Right cardiac atrium (tissue), 5 donors: ENCODE measurements around the gene MAB21L2. TPM values are rescaled to one million over a fixed set of nuclear protein-coding genes. Genes with fewer than 3 reads are reported as not detected.
A peak's percentile ranks its signal among the peaks of the same experiment; 100 is the strongest.

Source experiments
- ATAC-seq, 2 donors: fragments of 200-7000 bp; cut with Tn5 transposase; one replicate each; pipeline versions ENCODE4 v1.8.0 to v1.9.1; 2020; ENCODE audit warnings: moderate library complexity in 2 of 2, mild to moderate bottlenecking in 1 of 2
- DNase-seq, 3 donors: peaks; one replicate each; pipeline ENCODE4 v3.0.0-alpha.2; 2020
- H3K27ac ChIP-seq: one replicate; pipeline ENCODE4 v1.5.1; 2013; ENCODE audit warnings: mild to moderate bottlenecking, low read length, control low read depth, moderate library complexity
- H3K27me3 ChIP-seq: one replicate; pipeline ENCODE4 v1.6.1; 2013; ENCODE audit not compliant: control insufficient read depth, insufficient read depth
- H3K4me1 ChIP-seq: one replicate; pipeline ENCODE4 v1.6.1; 2013; ENCODE audit warnings: low read length; ENCODE audit not compliant: control insufficient read depth, insufficient read depth
- H3K4me3 ChIP-seq: one replicate; pipeline ENCODE4 v1.5.1; 2013; ENCODE audit warnings: low read length, control low read depth
- H3K9me3 ChIP-seq: one replicate; pipeline ENCODE4 v1.6.1; 2013; ENCODE audit warnings: low read length; ENCODE audit not compliant: control insufficient read depth
- WGBS: extraction: QIAGEN DNeasy Blood & Tissue Kit; methylation state at CpG from one replicate; pipeline ENCODE4 v1.1.7; 2013; 5-methylcytosine and 5-hydroxymethylcytosine counted together
- intact Hi-C, 4 donors: fragments of 100-400 bp; cut with DNase I; formaldehyde crosslinking; loops; one replicate each; pipeline versions ENCODE4 v1.11.0 to v1.14.0; 2022 to 2023
- polyA plus RNA-seq: library from polyadenylated mRNA; stranded (reverse); fragments of 200-250 nt; gene quantifications from one replicate; pipeline ENCODE4 v1.2.3, GENCODE V29; 2013
- total RNA-seq, 4 donors: library from RNA; stranded (reverse); fragmentation: NEBNext Ultra II Directional; extraction: Animal tissue kit (Norgen Biotek cat#: 25700); gene quantifications; one replicate each; pipeline ENCODE4 v1.2.1, GENCODE V29; 2021
- donor health status: healthy with polysubstance abuse.
- donor health status: DM: no; HTN: yes; CAD: no.
- donor health status: DM: no; HTN: no; CAD: no.
- donor health status: DM: no; HTN: yes; CAD: no; lungs with severe emphysema.
- donor health status: DM: yes; HTN: yes; CAD: no.

Gene MAB21L2
- total and polyA plus RNA-seq, 5 donors = 0.31 to 4.7 (median 2.0) TPM

DNA sequence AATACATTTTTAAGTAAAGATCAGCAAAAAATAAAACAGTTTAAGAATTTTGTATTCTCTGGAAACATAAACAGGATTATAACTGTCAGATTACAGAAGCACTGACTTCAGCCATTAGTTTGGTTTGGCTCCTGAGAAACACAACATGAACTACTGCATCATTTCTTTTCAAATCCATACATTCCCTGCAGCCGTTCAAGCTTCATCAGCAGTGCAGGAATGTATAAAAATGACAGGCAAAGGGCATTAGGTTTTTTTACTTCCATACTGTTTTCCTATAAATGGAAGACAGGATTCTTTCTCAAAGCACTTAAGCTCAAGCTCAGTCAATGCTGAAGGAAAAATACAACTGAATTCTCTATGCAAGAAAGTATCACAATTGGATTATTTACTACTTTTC, 4.2 kb upstream of the MAB21L2 start:
- DNase-seq = no peak
- ATAC-seq = no peak
- H3K27me3 ChIP-seq = no peaks in the 10 kb centered on the region

GRCh38 chr4:150578745-150579501, 3.0 kb upstream of the MAB21L2 start:
- DNase-seq (no peak), ATAC-seq (no peak)

More for the DNA sequence above, 4.2 kb upstream of the MAB21L2 start:
- intact Hi-C loops = no loop called here
- 92% methylated on average over 1 of the region's 1 CpG for WGBS
- H3K4me3 ChIP-seq = no peak overlapping the region
- no peaks in the 10 kb centered on the region for H3K9me3 ChIP-seq
- H3K27ac ChIP-seq = no peak overlapping the region
- peaks cover 2% of the 10 kb centered on the region for H3K4me1 ChIP-seq

DNA sequence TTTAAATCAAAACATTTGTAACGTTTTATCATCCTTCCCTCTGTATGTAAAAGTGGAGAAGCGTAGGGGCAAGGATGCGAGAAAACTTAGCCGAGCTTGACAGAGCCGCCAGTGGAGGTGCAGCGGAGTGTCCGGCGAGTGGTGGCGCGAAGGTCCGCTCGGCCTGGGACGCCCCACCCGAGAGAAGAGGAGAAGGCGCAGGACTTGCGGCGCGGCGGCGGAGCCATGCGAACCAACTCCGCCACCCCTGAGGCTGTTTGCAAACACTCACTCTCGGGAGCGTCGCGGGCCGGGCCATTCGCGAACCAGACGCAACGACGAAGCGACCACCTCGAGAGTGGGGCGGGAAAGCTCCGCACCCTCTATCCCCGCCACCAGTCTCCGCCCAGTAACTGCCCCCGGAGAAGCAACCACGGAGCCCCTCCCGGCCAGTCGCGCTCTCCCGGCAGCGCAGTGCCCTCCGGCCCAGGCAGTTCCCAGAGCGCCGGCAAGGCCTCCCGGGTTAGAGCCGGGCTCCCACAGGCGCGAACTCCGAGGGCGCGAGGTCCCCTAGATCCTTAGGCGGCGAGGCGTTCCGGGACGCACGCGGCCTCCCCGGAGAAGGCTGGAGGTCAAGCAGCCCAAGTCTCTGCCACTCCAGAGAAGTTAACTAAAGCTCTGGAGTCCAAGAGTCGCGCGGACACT, 2.3 kb upstream of the MAB21L2 start:
- intact Hi-C loops = no loop called here
- Histone ChIP-seq H3K27ac (no peak overlapping the region), H3K27me3 (no peaks in the 10 kb centered on the region), H3K4me3 (peak overlapping the region; percentile 3), H3K9me3 (no peaks in the 10 kb centered on the region), H3K4me1 (no peaks in the 10 kb centered on the region)
- ATAC-seq = peak; percentile 75 to 77
- DNase-seq = peak; percentile 27 to 66 (median 61)
- 26% methylated on average over 66 of the region's 66 CpGs for WGBS

More at GRCh38 chr4:150578745-150579501, 3.0 kb upstream of the MAB21L2 start:
- Histone ChIP-seq H3K4me3 (no peak overlapping the region), H3K27ac (no peak overlapping the region), H3K4me1 (no peaks in the 10 kb centered on the region), H3K9me3 (no peaks in the 10 kb centered on the region), H3K27me3 (no peaks in the 10 kb centered on the region)
- 70% methylated on average over 12 of the region's 12 CpGs for WGBS
- intact Hi-C loops = no loop called here

DNA sequence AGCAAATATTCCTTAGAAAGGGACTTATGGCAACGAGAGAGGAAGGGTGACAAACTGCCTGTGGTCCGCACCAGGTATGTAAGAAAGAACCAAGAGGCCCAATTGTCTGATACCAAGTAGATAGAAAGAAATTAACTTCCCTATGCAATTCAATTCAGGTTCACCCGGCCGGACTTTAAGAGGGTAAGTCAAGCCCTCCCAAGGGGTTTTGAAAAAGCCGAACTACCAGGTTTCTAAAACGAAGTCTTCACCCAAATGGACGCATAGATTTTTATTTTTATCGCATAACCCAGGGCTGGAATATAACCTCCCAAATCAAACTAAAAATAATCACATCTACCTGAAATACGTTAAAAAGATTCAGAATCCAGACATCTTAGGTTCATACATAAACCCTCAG, 1.6 kb upstream of the MAB21L2 start:
- Histone ChIP-seq H3K4me1 (no peaks in the 10 kb centered on the region), H3K27ac (no peak overlapping the region), H3K9me3 (no peaks in the 10 kb centered on the region), H3K4me3 (no peak overlapping the region), H3K27me3 (no peaks in the 10 kb centered on the region)
- no peak for DNase-seq
- 90% methylated on average over 9 of the region's 9 CpGs for WGBS
- no peak for ATAC-seq
- intact Hi-C loops = no loop called here

DNA sequence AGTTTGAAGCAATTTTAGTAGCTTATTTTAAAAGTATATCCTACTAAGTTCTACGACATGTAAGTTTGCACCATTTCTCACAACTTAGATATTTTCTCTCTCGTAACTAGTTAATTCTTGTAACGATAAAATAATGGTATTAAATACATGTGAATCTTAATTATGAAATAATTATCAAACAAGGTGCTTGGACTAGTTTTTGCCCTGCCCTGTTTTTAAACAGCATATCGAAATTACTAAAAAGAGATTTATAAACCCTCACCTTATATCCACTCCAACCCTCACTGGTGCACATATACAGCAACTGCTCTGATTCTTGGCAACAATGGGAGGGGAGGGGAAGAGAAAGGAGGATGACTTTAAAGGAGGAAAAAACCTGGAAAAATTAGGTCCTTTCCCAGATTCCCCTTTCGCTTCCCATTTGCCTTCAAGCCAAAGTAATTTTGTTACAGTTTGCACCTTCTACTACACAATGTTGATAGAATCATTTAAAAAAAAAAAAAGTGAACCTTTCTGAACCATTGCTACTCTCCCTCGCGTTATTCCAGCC, 820 bp upstream of the MAB21L2 start:
- DNase-seq = no peak
- no peaks in the 10 kb centered on the region for H3K27me3 ChIP-seq
- WGBS = 93% methylated on average over 7 of the region's 7 CpGs
- no peak for ATAC-seq
- no peak overlapping the region for H3K4me3 ChIP-seq
- intact Hi-C loops = no loop called here
- no peaks in the 10 kb centered on the region for H3K9me3 ChIP-seq
- H3K27ac ChIP-seq = no peak overlapping the region
- no peaks in the 10 kb centered on the region for H3K4me1 ChIP-seq

DNA sequence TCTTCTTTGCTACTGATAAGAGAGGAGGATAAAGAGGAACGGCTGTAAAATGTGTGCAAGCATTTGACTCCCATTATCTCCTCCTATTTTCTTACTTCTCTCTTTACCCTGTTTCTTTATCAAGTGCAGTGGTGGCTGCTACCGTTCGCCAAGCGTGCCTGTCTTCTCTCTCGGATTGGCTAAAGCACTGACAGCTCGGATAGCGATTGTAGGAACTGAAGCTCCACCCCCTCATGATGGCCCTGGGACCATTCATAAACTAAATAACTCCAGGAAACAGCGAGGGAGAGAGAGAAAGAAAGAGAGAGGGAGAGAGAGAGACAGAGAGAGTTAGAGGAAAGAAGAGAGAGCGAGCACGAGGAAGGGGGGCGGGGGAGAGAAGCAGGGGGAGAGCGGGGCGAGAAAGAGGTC, 305 bp upstream of the MAB21L2 start:
- DNase-seq (peak in 2 of 3 donors; percentile 12 to 29), ATAC-seq (peak in 1 of 2 donors; percentile 58)
- no peak overlapping the region for H3K4me3 ChIP-seq
- H3K27me3 ChIP-seq = no peaks in the 10 kb centered on the region
- H3K27ac ChIP-seq = no peak overlapping the region
- H3K9me3 ChIP-seq = no peaks in the 10 kb centered on the region
- WGBS = 73% methylated on average over 13 of the region's 13 CpGs
- no peaks in the 10 kb centered on the region for H3K4me1 ChIP-seq
- intact Hi-C loops = no loop called here

GRCh38 chr4:150582873-150583286, 929 bp downstream of the MAB21L2 start:
- DNase-seq (peak; percentile 16 to 56 (median 40)), ATAC-seq (peak; percentile 22 to 65)
- H3K4me3 ChIP-seq = peak overlapping the region; percentile 11
- H3K27me3 ChIP-seq = no peaks in the 10 kb centered on the region
- H3K4me1 ChIP-seq = no peaks in the 10 kb centered on the region
- intact Hi-C loops = no loop called here
- H3K27ac ChIP-seq = no peak overlapping the region
- 44% methylated on average over 32 of the region's 32 CpGs for WGBS
- no peaks in the 10 kb centered on the region for H3K9me3 ChIP-seq

GRCh38 chr4:150583287-150584110, 1.5 kb downstream of the MAB21L2 start:
- no peaks in the 10 kb centered on the region for H3K9me3 ChIP-seq

GRCh38 chr4:150584111-150584915, 2.4 kb downstream of the MAB21L2 start:
- no peak for ATAC-seq
- Histone ChIP-seq H3K9me3 (no peaks in the 10 kb centered on the region), H3K4me1 (no peaks in the 10 kb centered on the region), H3K27ac (no peak overlapping the region), H3K27me3 (no peaks in the 10 kb centered on the region), H3K4me3 (peak overlapping the region; percentile 11)
- intact Hi-C loops = no loop called here
- DNase-seq = no peak
- WGBS = 75% methylated on average over 11 of the region's 11 CpGs

More at GRCh38 chr4:150583287-150584110, 1.5 kb downstream of the MAB21L2 start:
- intact Hi-C loops = no loop called here
- 30% methylated on average over 66 of the region's 66 CpGs for WGBS
- Histone ChIP-seq H3K4me3 (peak overlapping the region; percentile 11), H3K27me3 (no peaks in the 10 kb centered on the region), H3K27ac (no peak overlapping the region), H3K4me1 (no peaks in the 10 kb centered on the region)
- DNase-seq (peak; percentile 36 to 63 (median 61)), ATAC-seq (peak; percentile 62 to 65)

- intact Hi-C loops = no loop called here
- Histone ChIP-seq H3K27me3 (no peaks in the 10 kb centered on the region), H3K4me1 (no peaks in the 10 kb centered on the region), H3K9me3 (no peaks in the 10 kb centered on the region), H3K4me3 (no peak overlapping the region), H3K27ac (no peak overlapping the region)
- 100% methylated on average over 1 of the region's 1 CpG for WGBS
- no peak for DNase-seq
- ATAC-seq = no peak
Observed at GRCh38 chr4:150585611-150586010, 3.7 kb downstream of the MAB21L2 start.
